ENCODE data around the gene RNF217. TPM values are rescaled to one million over a fixed set of nuclear protein-coding genes. Genes with fewer than 3 reads are reported as not detected.

RNF217 gene
- total and polyA plus RNA-seq, 2 of the 8 experiments (the other 6 are each of a cell fraction or from before 2014, with no cell fraction given), result 2.0 to 8.9 TPM

- TF ChIP-seq CHD7 (IDR thresholded peaks at IDR 0.05; ENCODE audit: insufficient replicate concordance, low read length) (no peak), E2F6 (IDR thresholded peaks at IDR 0.05) (no peak), JUN (IDR thresholded peaks at IDR 0.05; ENCODE audit: low read depth, low read length) (no peak), PHF8 (conservative IDR thresholded peaks at IDR 0.05; ENCODE audit: low read depth, low read length) (no peak), ATF3 (IDR thresholded peaks at IDR 0.05; ENCODE audit: insufficient read depth, low read depth, low read length) (no peak), NANOG (IDR thresholded peaks at IDR 0.05; ENCODE audit: insufficient read depth, low read depth, low read length, poor library complexity, severe bottlenecking) (no peak), GABPA (IDR thresholded peaks at IDR 0.05; ENCODE audit: borderline replicate concordance, insufficient read depth, low read length) (no peak)
Observed at GRCh38 chr6:124999105-124999764, 37.0 kb downstream of the RNF217 start (continued).

Measured in H1 (cell line).